ENCODE results near the gene SDHB.

SDHB gene

GRCh38 chr1:17089506-17089905, 35.7 kb upstream of the SDHB start:
- Histone ChIP-seq H3K4me1 (ENCODE audit: low read length) (peaks cover 1% of the 10 kb centered on the region; the same call in 1 of the 2 replicates), H3K27ac (ENCODE audit: low read length) (no peak overlapping the region), H4K20me1 (ENCODE audit: insufficient read depth, low read length) (no peaks in the 10 kb centered on the region), H3K9me3 (ENCODE audit: insufficient read depth, low read length) (no peaks in the 10 kb centered on the region), H3K9ac (ENCODE audit: low read length) (no peak overlapping the region), H3K79me2 (ENCODE audit: low read length) (no peaks in the 10 kb centered on the region), H3K4me2 (ENCODE audit: low read length) (no peak overlapping the region), H3K27me3 (ENCODE audit: low read depth, low read length) (no peaks in the 10 kb centered on the region), H3K36me3 (replicated peaks; ENCODE audit: low read depth, low read length) (no peaks in the 10 kb centered on the region), H3K4me3 (ENCODE audit: low read length) (no peak overlapping the region), H2AFZ (ENCODE audit: low read depth, low read length) (no peak overlapping the region)
- TF ChIP-seq CTCF (IDR thresholded peaks at IDR 0.05; ENCODE audit: low read depth, low read length) (no peak), EZH2phosphoT487 (IDR thresholded peaks at IDR 0.05; ENCODE audit: low read depth) (no peak)

GRCh38 chr1:17086751-17087150, 32.9 kb upstream of the SDHB start:
- H3K27ac ChIP-seq (ENCODE audit: low read length), result no peak overlapping the region
- no peaks in the 10 kb centered on the region for H3K36me3 ChIP-seq (replicated peaks; ENCODE audit: low read depth, low read length)
- no peaks in the 10 kb centered on the region for H4K20me1 ChIP-seq (ENCODE audit: insufficient read depth, low read length)
- no peak overlapping the region for H3K4me2 ChIP-seq (ENCODE audit: low read length)
- H3K9ac ChIP-seq (ENCODE audit: low read length), result no peak overlapping the region
- no peak overlapping the region for H2AFZ ChIP-seq (ENCODE audit: low read depth, low read length)
- no peaks in the 10 kb centered on the region for H3K4me1 ChIP-seq (ENCODE audit: low read length)
- no peaks in the 10 kb centered on the region for H3K27me3 ChIP-seq (ENCODE audit: low read depth, low read length)
- H3K79me2 ChIP-seq (ENCODE audit: low read length), result no peaks in the 10 kb centered on the region
- no peak overlapping the region for H3K4me3 ChIP-seq (ENCODE audit: low read length)
- no peak for TF ChIP-seq EZH2phosphoT487 (IDR thresholded peaks at IDR 0.05; ENCODE audit: low read depth)
- TF ChIP-seq CTCF (IDR thresholded peaks at IDR 0.05; ENCODE audit: low read depth, low read length), result no peak
- no peaks in the 10 kb centered on the region for H3K9me3 ChIP-seq (ENCODE audit: insufficient read depth, low read length)

DNA sequence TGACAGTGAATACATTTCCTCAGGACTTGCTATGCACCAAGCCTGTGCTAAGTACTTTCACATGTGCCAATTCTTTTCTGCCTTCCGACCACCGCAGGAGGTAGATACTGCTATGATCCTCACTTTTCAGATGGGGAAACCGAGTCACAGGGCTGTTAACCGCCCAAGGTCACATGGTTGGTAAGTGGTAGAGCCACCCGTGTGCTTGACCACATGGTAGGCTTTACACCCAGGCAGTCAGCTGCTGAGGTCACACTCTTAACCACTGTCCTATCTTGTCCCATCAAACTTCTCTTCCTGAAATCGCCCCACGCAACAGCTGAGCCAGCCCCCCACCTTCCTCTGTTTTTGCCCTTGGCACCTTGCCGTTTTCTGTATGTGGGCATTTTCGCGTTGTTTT, 31.0 kb upstream of the SDHB start:
- Histone ChIP-seq H3K27me3 (ENCODE audit: low read depth, low read length) (no peaks in the 10 kb centered on the region), H3K4me2 (ENCODE audit: low read length) (no peak overlapping the region), H2AFZ (ENCODE audit: low read depth, low read length) (no peak overlapping the region)

GRCh38 chr1:17082761-17083160, 28.9 kb upstream of the SDHB start:
- H3K9me3 ChIP-seq (ENCODE audit: insufficient read depth, low read length), result no peaks in the 10 kb centered on the region
- H3K4me3 ChIP-seq (ENCODE audit: low read length), result no peak overlapping the region
- H3K9ac ChIP-seq (ENCODE audit: low read length), result no peak overlapping the region
- no peaks in the 10 kb centered on the region for H3K36me3 ChIP-seq (replicated peaks; ENCODE audit: low read depth, low read length)
- H2AFZ ChIP-seq (ENCODE audit: low read depth, low read length), result no peak overlapping the region
- H3K4me2 ChIP-seq (ENCODE audit: low read length), result no peak overlapping the region
- H3K4me1 ChIP-seq (ENCODE audit: low read length), result no peaks in the 10 kb centered on the region
- no peak overlapping the region for H3K27ac ChIP-seq (ENCODE audit: low read length)
- TF ChIP-seq EZH2phosphoT487 (IDR thresholded peaks at IDR 0.05; ENCODE audit: low read depth), result no peak
- TF ChIP-seq CTCF (IDR thresholded peaks at IDR 0.05; ENCODE audit: low read depth, low read length), result no peak
- H3K79me2 ChIP-seq (ENCODE audit: low read length), result no peaks in the 10 kb centered on the region
- no peaks in the 10 kb centered on the region for H4K20me1 ChIP-seq (ENCODE audit: insufficient read depth, low read length)
- no peaks in the 10 kb centered on the region for H3K27me3 ChIP-seq (ENCODE audit: low read depth, low read length)

More for the DNA sequence above, 31.0 kb upstream of the SDHB start:
- H3K9me3 ChIP-seq (ENCODE audit: insufficient read depth, low read length), result no peaks in the 10 kb centered on the region
- H3K36me3 ChIP-seq (replicated peaks; ENCODE audit: low read depth, low read length), result no peaks in the 10 kb centered on the region
- TF ChIP-seq EZH2phosphoT487 (IDR thresholded peaks at IDR 0.05; ENCODE audit: low read depth) (no peak), CTCF (IDR thresholded peaks at IDR 0.05; ENCODE audit: low read depth, low read length) (no peak)
- no peaks in the 10 kb centered on the region for H3K79me2 ChIP-seq (ENCODE audit: low read length)
- no peaks in the 10 kb centered on the region for H3K4me1 ChIP-seq (ENCODE audit: low read length)
- H3K9ac ChIP-seq (ENCODE audit: low read length), result no peak overlapping the region
- H3K27ac ChIP-seq (ENCODE audit: low read length), result no peak overlapping the region
- no peaks in the 10 kb centered on the region for H4K20me1 ChIP-seq (ENCODE audit: insufficient read depth, low read length)
- H3K4me3 ChIP-seq (ENCODE audit: low read length), result no peak overlapping the region

All from OCI-LY3 (cell line).